CD4-positive, alpha-beta memory T cell (primary cell): ENCODE measurements around the gene XXYLT1. TPM values are rescaled to one million over a fixed set of nuclear protein-coding genes. Genes with fewer than 3 reads are reported as not detected.

Experiments used
- CTCF ChIA-PET: fragments of 350-600 bp; sonication (Branson Sonifier 250); formaldehyde crosslinking; loops from one replicate; lab custom pipeline; 2021; ENCODE audit warnings: inconsistent platforms; ENCODE audit not compliant: partially characterized antibody; lab: Charles Lee
- POLR2A ChIA-PET: fragments of 350-600 bp; sonication (Branson Sonifier 250); formaldehyde crosslinking; loops from one replicate; lab custom pipeline; 2021; ENCODE audit not compliant: partially characterized antibody; lab: Charles Lee
- DNase-seq, 5 donors: peaks; one replicate each; pipeline versions ENCODE4 v3.0.0 to v3.0.0-alpha.2; 2020 to 2022; ENCODE audit warnings: mixed read lengths in 1 of 5
- H3K27ac ChIP-seq: one replicate; pipeline ENCODE4 v1.7.0; 2013; ENCODE audit warnings: low read depth, low read length
- H3K27me3 ChIP-seq: 2 replicates; pipeline ENCODE4 v1.7.0; 2013; ENCODE audit warnings: mild to moderate bottlenecking, low read length, moderate library complexity; ENCODE audit not compliant: insufficient read depth
- H3K36me3 ChIP-seq: 2 replicates; pipeline ENCODE4 v1.7.0; 2013; ENCODE audit warnings: mild to moderate bottlenecking, low read length, moderate library complexity; ENCODE audit not compliant: insufficient read depth
- H3K4me1 ChIP-seq: 2 replicates; pipeline ENCODE4 v1.7.0; 2013; ENCODE audit warnings: mild to moderate bottlenecking, low read length, moderate library complexity; ENCODE audit not compliant: insufficient read depth
- H3K4me3 ChIP-seq, 2 donors: one replicate each; pipeline ENCODE4 v1.7.0; 2013; ENCODE audit warnings: low read length in 2 of 2, mild to moderate bottlenecking in 1 of 2
- H3K9me3 ChIP-seq, 2 donors: one replicate each; pipeline ENCODE4 v1.7.0; 2013; ENCODE audit warnings: low read length in 2 of 2, control low read depth in 1 of 2; ENCODE audit not compliant: control insufficient read depth in 1 of 2
- H3K27ac Mint-ChIP-seq, 7 donors: one replicate each; pipeline ENCODE4 v1.8.0; 2020 to 2021; ENCODE audit warnings: mixed read lengths in 7 of 7, mild to moderate bottlenecking in 6 of 7, inconsistent platforms in 3 of 7, moderate library complexity in 3 of 7
- H3K27me3 Mint-ChIP-seq, 2 donors: one replicate each; pipeline ENCODE4 v1.8.0; 2020 to 2021; ENCODE audit warnings: mixed read lengths in 2 of 2
- H3K36me3 Mint-ChIP-seq, 2 donors: one replicate each; pipeline ENCODE4 v1.8.0; 2020 to 2021; ENCODE audit warnings: mixed read lengths in 2 of 2, inconsistent platforms in 1 of 2, mild to moderate bottlenecking in 1 of 2
- H3K4me1 Mint-ChIP-seq, 4 donors: one replicate each; pipeline ENCODE4 v1.8.0; 2020 to 2021; ENCODE audit warnings: mixed read lengths in 4 of 4, mild to moderate bottlenecking in 1 of 4
- H3K4me3 Mint-ChIP-seq, 8 donors: one replicate each; pipeline ENCODE4 v1.8.0; 2020 to 2021; ENCODE audit warnings: mixed read lengths in 8 of 8, mild to moderate bottlenecking in 7 of 8, moderate library complexity in 6 of 8, inconsistent platforms in 3 of 8
- H3K9me3 Mint-ChIP-seq, 8 donors: one replicate each; pipeline ENCODE4 v1.8.0; 2020 to 2021; ENCODE audit warnings: mixed read lengths in 8 of 8, mild to moderate bottlenecking in 5 of 8, inconsistent platforms in 3 of 8, moderate library complexity in 1 of 8
- intact Hi-C: fragments of 100-400 bp; cut with micrococcal nuclease; formaldehyde crosslinking; loops from one replicate; pipeline ENCODE4 v1.15.1; 2023
- polyA plus RNA-seq, 2 donors: library from polyadenylated mRNA; unstranded; fragments of 300-500 nt; fragmentation: Illumina TruSeq; gene quantifications; one replicate each; pipeline ENCODE4 v1.2.3, GENCODE V29; 2021
- total RNA-seq, 2 experiments: library from RNA; stranded (reverse); gene quantifications; one replicate each; pipeline ENCODE4 v1.2.3, GENCODE V29; 2021

XXYLT1 gene
- total and polyA plus RNA-seq, 4 experiments from 2014 or later = 3.9 to 6.3 (median 4.3) TPM

DNA sequence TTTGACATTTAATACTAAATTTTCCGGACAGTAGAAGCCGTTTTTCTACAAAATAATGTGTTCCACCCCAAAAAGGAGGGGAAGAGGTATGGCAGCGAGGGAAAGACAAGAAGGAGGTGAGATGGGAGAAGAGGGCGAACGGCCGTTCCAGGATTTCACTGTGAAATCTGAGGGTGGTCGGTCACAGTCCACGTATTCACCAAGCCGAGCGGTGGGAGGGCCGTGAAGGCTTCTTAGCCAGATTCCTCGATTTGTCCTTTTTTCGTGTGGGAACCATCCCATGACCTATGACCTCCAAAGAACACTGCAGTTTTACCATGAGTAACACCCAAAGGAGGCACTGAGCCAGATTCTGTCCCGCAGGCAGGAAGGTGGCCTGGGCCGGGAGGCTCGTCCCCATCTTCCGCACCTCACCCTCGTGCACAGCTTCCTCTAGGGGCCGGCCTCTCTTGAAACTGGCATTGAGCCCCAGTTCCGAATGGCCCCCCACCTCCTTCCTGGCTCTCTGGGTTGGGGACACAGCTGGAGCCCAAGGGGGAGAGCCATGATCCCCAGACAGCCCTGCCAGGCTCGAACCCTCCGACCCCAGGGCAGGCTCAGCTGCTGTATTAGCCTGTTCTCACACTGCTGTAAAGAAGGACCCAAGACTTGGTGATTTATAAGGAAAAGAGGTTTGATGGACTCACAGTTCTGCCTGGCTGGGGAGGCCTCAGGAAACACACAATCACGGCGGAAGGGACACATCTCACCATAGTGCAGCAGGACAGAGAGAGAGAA lies 23.7 kb downstream of the XXYLT1 start:
- Mint-ChIP-seq H3K9me3 (no peaks in the 10 kb centered on the region), H3K27ac (no peak overlapping the region), H3K4me1 (peaks cover 5 to 15% (median 10%) of the 10 kb centered on the region in 4 donors), H3K27me3 (no peaks in the 10 kb centered on the region), H3K4me3 (no peak overlapping the region), H3K36me3 (peaks cover 3 to 17% of the 10 kb centered on the region in 2 donors)
- no peaks in the 10 kb centered on the region for H3K4me1 ChIP-seq
- no peaks in the 10 kb centered on the region for H3K9me3 ChIP-seq
- CTCF ChIA-PET = no interaction called here
- no peaks in the 10 kb centered on the region for H3K27me3 ChIP-seq
- no peak overlapping the region for H3K4me3 ChIP-seq
- POLR2A ChIA-PET = no interaction called here
- no peak overlapping the region for H3K27ac ChIP-seq
- DNase-seq = no peak
- intact Hi-C loops = no loop called here
- H3K36me3 ChIP-seq = no peaks in the 10 kb centered on the region

DNA sequence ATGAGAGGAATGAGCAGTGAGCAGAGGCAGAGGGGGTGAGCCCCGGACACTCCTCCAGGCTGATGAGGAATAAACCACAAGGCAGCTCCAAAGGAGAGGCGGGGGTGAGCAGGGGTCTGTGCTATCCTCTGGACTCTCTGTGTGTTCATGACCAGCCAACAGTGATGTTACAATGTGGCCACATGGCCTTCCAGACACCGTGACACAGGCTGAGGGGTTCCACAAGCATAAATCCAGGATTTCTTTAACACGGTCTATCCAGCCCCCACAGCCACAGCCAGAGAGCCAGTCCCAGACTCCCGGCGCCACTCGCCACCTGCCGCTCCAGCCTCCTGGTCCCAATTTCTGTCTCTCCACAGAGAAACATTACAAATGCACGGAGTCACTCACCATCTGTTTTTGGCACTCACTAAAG lies 24.4 kb downstream of the XXYLT1 start:
- no peak overlapping the region for H3K4me3 Mint-ChIP-seq
- Histone ChIP-seq H3K36me3 (no peaks in the 10 kb centered on the region), H3K4me1 (no peaks in the 10 kb centered on the region), H3K27me3 (no peaks in the 10 kb centered on the region), H3K9me3 (no peaks in the 10 kb centered on the region), H3K4me3 (no peak overlapping the region), H3K27ac (no peak overlapping the region)
- H3K36me3 Mint-ChIP-seq = peaks cover 3 to 20% of the 10 kb centered on the region in 2 donors
- no peak for DNase-seq
- peaks cover 5 to 15% (median 8%) of the 10 kb centered on the region in 4 donors for H3K4me1 Mint-ChIP-seq
- POLR2A ChIA-PET = no interaction called here
- no peaks in the 10 kb centered on the region for H3K27me3 Mint-ChIP-seq
- H3K27ac Mint-ChIP-seq = no peak overlapping the region
- H3K9me3 Mint-ChIP-seq = no peaks in the 10 kb centered on the region
- CTCF ChIA-PET = no interaction called here
- intact Hi-C loops = no loop called here

DNA sequence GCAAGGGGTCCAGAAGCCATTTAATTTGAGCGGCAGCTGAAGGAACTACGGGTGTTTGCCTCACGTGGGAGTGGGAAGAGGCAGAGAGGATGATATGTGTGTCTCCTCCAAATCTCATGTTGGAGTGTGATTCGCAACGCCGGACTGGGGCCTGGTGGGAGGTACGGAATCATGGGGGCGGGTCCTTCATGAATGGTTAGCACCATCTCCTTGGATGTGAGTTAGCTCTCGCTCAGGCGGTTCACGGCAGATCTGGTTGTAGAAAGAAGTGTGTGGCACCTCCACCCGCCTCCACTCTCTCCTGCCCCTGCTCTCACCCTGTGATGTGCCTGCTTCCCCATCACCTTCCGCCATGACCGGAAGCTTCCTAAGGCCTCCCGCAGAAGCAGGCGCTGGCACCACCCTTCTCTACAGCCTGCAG lies 25.4 kb downstream of the XXYLT1 start:
- H3K27ac Mint-ChIP-seq = peak overlapping the region in 1 of 7 donors; percentile 17
- CTCF ChIA-PET = interaction anchor here (0.8 kb wide), 1 partner anchor 12 kb away, joined by 3 read pairs; no protein-coding TSS in a partner anchor

DNA sequence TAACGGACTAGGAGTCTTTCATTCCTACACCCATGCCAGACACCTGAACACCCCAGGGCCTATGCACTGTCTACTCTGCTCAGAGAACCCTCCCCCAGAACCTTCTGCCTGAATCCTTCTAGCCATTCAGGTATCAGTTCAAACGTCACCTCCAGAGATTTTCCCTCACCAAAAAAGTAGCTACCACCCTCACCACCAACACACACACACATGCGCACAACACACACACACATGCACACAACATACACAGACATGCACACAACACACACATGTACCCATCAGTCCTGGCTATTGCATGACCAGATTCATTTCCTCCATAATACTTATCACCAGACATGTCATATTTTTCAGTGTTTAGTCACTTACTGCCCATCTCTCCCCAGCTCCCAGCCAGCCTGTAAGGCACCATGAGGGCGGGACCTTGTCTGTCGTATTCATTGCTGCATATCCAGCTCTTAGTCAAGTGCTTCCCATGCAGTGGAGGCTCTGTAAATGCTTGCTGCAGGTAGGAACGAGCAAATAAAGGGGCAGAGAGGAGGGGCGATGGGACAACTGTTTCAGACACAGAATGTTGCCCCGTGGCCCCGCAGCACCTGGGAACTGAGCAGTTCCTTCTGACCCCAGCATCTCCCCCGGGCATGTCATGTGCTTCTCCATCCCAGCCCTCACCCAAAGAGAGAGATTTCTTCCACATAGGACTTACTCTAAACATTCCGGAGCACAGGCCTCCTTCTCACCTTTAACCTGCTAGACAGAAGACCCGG lies 29.2 kb downstream of the XXYLT1 start:
- ChIA-PET POLR2A (no interaction called here), CTCF (no interaction called here)
- peaks cover 14 to 35% of the 10 kb centered on the region in 2 donors for H3K36me3 Mint-ChIP-seq
- peak overlapping the region in 1 of 7 donors; percentile 41 for H3K27ac Mint-ChIP-seq
- peaks cover 0 to 15% (median 9%) of the 10 kb centered on the region in 8 donors for H3K9me3 Mint-ChIP-seq
- DNase-seq = no peak
- H3K4me1 Mint-ChIP-seq = peaks cover 0 to 3% (median under 1%) of the 10 kb centered on the region in 4 donors
- H3K27me3 ChIP-seq = no peaks in the 10 kb centered on the region
- H3K4me3 Mint-ChIP-seq = no peak overlapping the region
- no peaks in the 10 kb centered on the region for H3K36me3 ChIP-seq
- no peak overlapping the region for H3K27ac ChIP-seq
- no peak overlapping the region for H3K4me3 ChIP-seq
- H3K4me1 ChIP-seq = no peaks in the 10 kb centered on the region
- intact Hi-C loops = no loop called here
- no peaks in the 10 kb centered on the region for H3K9me3 ChIP-seq
- H3K27me3 Mint-ChIP-seq = no peaks in the 10 kb centered on the region

More for the DNA sequence above, 25.4 kb downstream of the XXYLT1 start:
- Mint-ChIP-seq H3K4me3 (no peak overlapping the region), H3K4me1 (peaks cover 3 to 12% (median 5%) of the 10 kb centered on the region in 4 donors), H3K36me3 (peaks cover 3 to 22% of the 10 kb centered on the region in 2 donors), H3K9me3 (no peaks in the 10 kb centered on the region), H3K27me3 (no peaks in the 10 kb centered on the region)
- H3K27ac ChIP-seq = no peak overlapping the region
- H3K4me1 ChIP-seq = no peaks in the 10 kb centered on the region
- H3K27me3 ChIP-seq = no peaks in the 10 kb centered on the region
- intact Hi-C loops = no loop called here
- no peak for DNase-seq
- no peaks in the 10 kb centered on the region for H3K9me3 ChIP-seq
- no peak overlapping the region for H3K4me3 ChIP-seq
- H3K36me3 ChIP-seq = no peaks in the 10 kb centered on the region
- POLR2A ChIA-PET = no interaction called here

DNA sequence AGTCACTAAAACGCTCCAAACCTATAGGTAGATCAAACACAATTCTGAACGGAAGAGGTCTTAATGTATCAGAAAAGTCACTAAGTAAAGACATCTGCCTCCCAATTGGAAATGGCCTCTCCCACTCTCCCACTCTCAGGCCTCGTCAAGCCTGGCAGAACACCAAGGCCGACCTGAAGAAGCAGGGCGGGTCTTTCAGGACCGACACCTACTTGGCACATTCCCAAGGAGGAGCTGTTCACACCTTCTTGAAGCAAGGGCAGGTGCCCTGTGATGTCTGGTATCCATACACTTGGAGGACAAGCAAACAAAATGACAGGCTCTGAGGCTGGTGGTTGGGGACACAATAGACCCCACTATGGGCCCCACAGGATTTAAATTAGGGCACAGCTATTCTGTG lies 30.0 kb downstream of the XXYLT1 start:
- no peak overlapping the region for H3K4me3 ChIP-seq
- DNase-seq = no peak
- CTCF ChIA-PET = no interaction called here
- H3K36me3 ChIP-seq = no peaks in the 10 kb centered on the region
- no peaks in the 10 kb centered on the region for H3K27me3 Mint-ChIP-seq
- peaks cover 0 to 2% (median under 1%) of the 10 kb centered on the region in 4 donors for H3K4me1 Mint-ChIP-seq
- intact Hi-C loops = no loop called here
- H3K27ac ChIP-seq = no peak overlapping the region
- no peak overlapping the region for H3K27ac Mint-ChIP-seq
- no peaks in the 10 kb centered on the region for H3K4me1 ChIP-seq
- no peak overlapping the region for H3K4me3 Mint-ChIP-seq
- no peaks in the 10 kb centered on the region for H3K27me3 ChIP-seq
- peaks cover 11 to 33% of the 10 kb centered on the region in 2 donors for H3K36me3 Mint-ChIP-seq
- POLR2A ChIA-PET = no interaction called here
- H3K9me3 Mint-ChIP-seq = peaks cover 0 to 19% (median 9%) of the 10 kb centered on the region in 8 donors
- no peaks in the 10 kb centered on the region for H3K9me3 ChIP-seq

DNA sequence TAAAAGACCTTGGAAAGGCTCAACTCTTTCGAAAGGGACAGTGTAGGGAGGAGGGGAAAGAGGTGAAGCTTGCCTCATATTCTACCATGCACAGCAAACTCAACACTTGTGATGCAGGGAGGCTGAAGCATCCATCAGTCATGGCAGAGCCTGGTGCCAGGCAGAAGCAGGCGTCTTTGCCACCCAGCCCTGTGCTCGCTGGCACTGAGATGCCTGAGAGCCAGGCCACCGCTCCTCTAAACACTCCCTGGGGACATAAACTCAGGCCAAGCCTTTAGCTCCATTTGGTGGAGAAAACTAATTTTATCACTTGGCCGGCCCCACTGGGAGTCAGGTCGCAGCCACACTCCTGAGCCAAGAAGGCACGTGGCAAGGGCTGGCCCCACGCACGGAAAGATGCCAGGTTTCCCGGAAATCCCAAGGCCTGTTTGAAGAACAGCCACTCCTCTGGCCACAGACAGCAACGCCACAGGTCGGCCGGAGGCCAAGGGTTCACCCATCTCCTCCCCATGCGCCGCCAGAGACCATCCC lies 30.7 kb downstream of the XXYLT1 start:
- H3K4me1 Mint-ChIP-seq = peaks cover 0 to 2% (median under 1%) of the 10 kb centered on the region in 4 donors
- no peak overlapping the region for H3K4me3 ChIP-seq
- H3K36me3 Mint-ChIP-seq = peaks cover 11 to 28% of the 10 kb centered on the region in 2 donors
- intact Hi-C loops = no loop called here
- CTCF ChIA-PET = interaction anchor here (0.8 kb wide), 1 partner anchor 23 kb away, joined by 3 read pairs; no protein-coding TSS in a partner anchor
- no peaks in the 10 kb centered on the region for H3K36me3 ChIP-seq
- H3K4me1 ChIP-seq = no peaks in the 10 kb centered on the region
- H3K27me3 Mint-ChIP-seq = no peaks in the 10 kb centered on the region
- POLR2A ChIA-PET = no interaction called here
- H3K27ac Mint-ChIP-seq = no peak overlapping the region
- DNase-seq = no peak
- no peaks in the 10 kb centered on the region for H3K27me3 ChIP-seq
- no peaks in the 10 kb centered on the region for H3K9me3 ChIP-seq
- no peak overlapping the region for H3K27ac ChIP-seq
- H3K9me3 Mint-ChIP-seq = peaks cover 0 to 19% (median 9%) of the 10 kb centered on the region in 8 donors
- no peak overlapping the region for H3K4me3 Mint-ChIP-seq

DNA sequence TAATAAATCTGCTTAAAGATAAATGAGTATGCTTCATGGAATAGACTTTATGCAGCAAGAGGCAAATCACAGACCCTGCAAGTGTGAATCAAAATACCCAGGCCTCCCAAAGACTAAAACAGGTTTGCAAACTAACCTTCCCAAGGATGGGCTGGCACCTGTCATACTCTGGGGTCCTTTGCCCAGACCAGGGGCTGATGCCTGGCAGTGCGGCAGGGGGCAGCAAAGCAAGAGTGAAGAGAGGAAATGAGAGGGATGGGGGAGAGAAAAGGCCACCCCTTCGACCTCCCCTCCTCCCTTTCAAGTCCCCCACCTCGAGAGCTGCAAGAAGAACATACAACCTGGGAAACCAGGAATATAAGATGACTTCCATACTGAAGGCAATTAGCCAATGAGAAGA lies 31.8 kb downstream of the XXYLT1 start:
- Mint-ChIP-seq H3K9me3 (peaks cover 0 to 19% (median 9%) of the 10 kb centered on the region in 8 donors), H3K27ac (no peak overlapping the region), H3K36me3 (peaks cover 11 to 28% of the 10 kb centered on the region in 2 donors), H3K27me3 (no peaks in the 10 kb centered on the region), H3K4me1 (peaks cover 0 to 2% (median under 1%) of the 10 kb centered on the region in 4 donors), H3K4me3 (no peak overlapping the region)
- H3K36me3 ChIP-seq = no peaks in the 10 kb centered on the region
- DNase-seq = no peak
- no peak overlapping the region for H3K27ac ChIP-seq
- no peaks in the 10 kb centered on the region for H3K27me3 ChIP-seq
- intact Hi-C loops = no loop called here
- no peak overlapping the region for H3K4me3 ChIP-seq
- H3K9me3 ChIP-seq = no peaks in the 10 kb centered on the region
- H3K4me1 ChIP-seq = no peaks in the 10 kb centered on the region
- CTCF ChIA-PET = interaction anchor here (1.3 kb wide), 1 partner anchor 13 kb away, joined by 3 read pairs; no protein-coding TSS in a partner anchor
- POLR2A ChIA-PET = no interaction called here
